ENCODE data around the gene SUPT5H.
A peak's percentile ranks its signal among the peaks of the same experiment; 100 is the strongest.

Gene SUPT5H

DNA sequence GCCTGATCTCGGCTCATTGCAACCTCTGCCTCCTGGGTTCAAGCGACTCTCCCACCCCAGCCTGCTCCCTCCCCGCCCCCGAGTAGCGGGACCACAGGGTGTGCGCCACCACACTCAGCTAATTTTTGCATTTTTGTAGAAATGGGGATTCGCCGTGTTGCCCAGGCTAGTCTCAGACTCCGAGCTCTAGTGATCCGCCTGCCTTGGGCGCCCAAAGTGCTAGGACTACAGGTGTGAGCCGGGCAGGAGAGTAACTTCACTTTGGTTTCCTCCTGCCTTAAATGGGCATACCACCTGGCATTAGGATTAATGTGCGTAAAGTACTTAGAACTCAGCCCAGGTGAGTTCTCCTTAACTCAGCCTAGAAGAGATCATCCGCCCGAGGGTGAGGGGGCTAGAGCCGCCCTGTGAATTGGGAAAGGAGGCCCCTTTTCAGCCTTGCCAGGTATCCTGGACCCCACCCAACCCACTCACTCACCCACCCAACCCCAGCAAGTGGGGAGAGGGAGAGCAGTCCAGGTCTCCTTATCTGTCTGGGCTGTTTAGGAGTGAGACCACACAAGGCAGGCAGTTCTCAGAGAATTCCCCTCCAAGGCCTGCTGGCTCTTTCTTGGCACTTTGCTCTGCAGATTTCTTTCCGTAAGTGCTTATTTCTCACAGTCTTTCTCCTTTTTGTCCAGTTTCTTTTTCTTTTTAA lies 40.0 kb upstream of the SUPT5H start:
- peak overlapping the region; percentile 100 for H3K27ac ChIP-seq (ENCODE audit: low read depth, low read length)
- H3K9ac ChIP-seq (ENCODE audit: low read length) = no peak overlapping the region
- peaks cover 12% of the 10 kb centered on the region for H3K4me1 ChIP-seq (ENCODE audit: control insufficient read depth, insufficient read depth, low read length)
- H3K27me3 ChIP-seq (ENCODE audit: control insufficient read depth, insufficient read depth, low read length) = no peaks in the 10 kb centered on the region
- peaks cover 22% of the 10 kb centered on the region for H3K36me3 ChIP-seq (ENCODE audit: control insufficient read depth, insufficient read depth, low read length)
- H3K4me3 ChIP-seq (ENCODE audit: low read length) = no peak overlapping the region

- peaks cover 22% of the 10 kb centered on the region for H3K36me3 ChIP-seq (ENCODE audit: control insufficient read depth, insufficient read depth, low read length)
- H3K27ac ChIP-seq (ENCODE audit: low read depth, low read length) = peak overlapping the region; percentile 100
- H3K9ac ChIP-seq (ENCODE audit: low read length) = peak overlapping the region; percentile 66
- H3K4me3 ChIP-seq (ENCODE audit: low read length) = peak overlapping the region; percentile 73
- H3K4me1 ChIP-seq (ENCODE audit: control insufficient read depth, insufficient read depth, low read length) = peaks cover 19% of the 10 kb centered on the region
- H3K27me3 ChIP-seq (ENCODE audit: control insufficient read depth, insufficient read depth, low read length) = no peaks in the 10 kb centered on the region
Observed at GRCh38 chr19:39405958-39406655, 39.3 kb upstream of the SUPT5H start.

DNA sequence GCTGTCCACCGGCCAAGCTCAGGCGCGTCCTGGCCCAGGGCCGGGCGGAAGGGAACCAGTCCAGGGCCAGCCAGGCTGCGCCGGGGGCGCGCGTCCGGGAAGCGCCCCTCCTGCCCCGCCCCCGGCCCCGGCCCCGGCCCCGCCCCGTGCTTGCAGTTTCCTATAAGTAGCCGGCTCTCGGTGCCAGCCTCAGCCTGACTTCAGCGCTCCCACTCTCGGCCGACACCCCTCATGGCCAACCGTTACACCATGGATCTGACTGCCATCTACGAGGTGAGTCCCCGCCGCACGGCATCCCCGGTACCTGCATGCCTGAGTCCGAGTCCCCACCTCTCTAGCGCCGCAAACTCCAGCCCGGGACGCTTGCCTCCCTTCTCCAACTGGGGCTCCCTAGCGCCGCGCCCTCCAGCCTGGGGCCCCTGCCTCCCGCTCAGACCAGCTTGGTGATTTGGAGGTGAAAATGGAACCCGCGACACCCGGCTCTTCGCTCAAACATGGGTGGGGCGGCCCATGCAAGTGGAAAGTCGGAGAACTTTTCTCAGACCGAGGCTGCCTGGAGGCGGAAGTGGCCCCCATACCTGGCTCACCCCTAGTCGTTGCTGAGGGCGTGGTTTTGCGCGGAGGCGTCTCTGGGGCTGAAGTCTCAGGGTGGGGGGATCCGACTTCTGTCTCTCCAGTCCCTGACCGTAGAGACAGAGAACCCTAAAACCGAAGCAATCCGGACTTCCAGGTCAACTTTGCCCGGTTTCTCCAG lies 38.5 kb upstream of the SUPT5H start, which contains the start of gene ZFP36:
ZFP36 (plus strand) TSS at position 192 of the 754 bp plus-strand sequence; CDS start at position 250, 58 bp downstream.
- Histone ChIP-seq H3K9ac (ENCODE audit: low read length) (peak within 1 kb of the TSS; percentile 98), H3K27ac (ENCODE audit: low read depth, low read length) (peak within 1 kb of the TSS; percentile 100), H3K27me3 (ENCODE audit: control insufficient read depth, insufficient read depth, low read length) (no peaks in the 10 kb centered on the region), H3K4me1 (ENCODE audit: control insufficient read depth, insufficient read depth, low read length) (peaks cover 26% of the 10 kb centered on the region), H3K4me3 (ENCODE audit: low read length) (peak within 1 kb of the TSS; percentile 98), H3K36me3 (ENCODE audit: control insufficient read depth, insufficient read depth, low read length) (peaks cover 22% of the 10 kb centered on the region)

DNA sequence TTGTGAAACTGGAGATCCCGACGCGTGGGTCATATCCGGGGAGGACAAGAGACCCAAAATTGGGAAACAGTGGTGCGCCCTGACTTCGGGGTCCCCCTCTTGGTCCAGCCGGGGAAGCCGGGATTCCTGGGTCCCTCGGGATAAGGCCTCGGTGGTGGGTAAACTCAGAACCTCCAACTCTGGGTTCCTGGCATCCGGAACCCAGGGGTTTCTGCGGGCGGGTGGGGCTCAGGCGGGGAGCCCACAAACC lies 38.0 kb upstream of the SUPT5H start:
- peaks cover 22% of the 10 kb centered on the region for H3K4me1 ChIP-seq (ENCODE audit: control insufficient read depth, insufficient read depth, low read length)

GRCh38 chr19:39407660-39408391 lies 37.6 kb upstream of the SUPT5H start:
- Histone ChIP-seq H3K27ac (ENCODE audit: low read depth, low read length) (peak overlapping the region; percentile 100), H3K4me3 (ENCODE audit: low read length) (peak overlapping the region; percentile 98), H3K9ac (ENCODE audit: low read length) (peak overlapping the region; percentile 98), H3K36me3 (ENCODE audit: control insufficient read depth, insufficient read depth, low read length) (peaks cover 22% of the 10 kb centered on the region), H3K4me1 (ENCODE audit: control insufficient read depth, insufficient read depth, low read length) (peaks cover 21% of the 10 kb centered on the region), H3K27me3 (ENCODE audit: control insufficient read depth, insufficient read depth, low read length) (no peaks in the 10 kb centered on the region)

More for the DNA sequence above, 38.0 kb upstream of the SUPT5H start:
- Histone ChIP-seq H3K36me3 (ENCODE audit: control insufficient read depth, insufficient read depth, low read length) (peaks cover 22% of the 10 kb centered on the region), H3K27me3 (ENCODE audit: control insufficient read depth, insufficient read depth, low read length) (no peaks in the 10 kb centered on the region), H3K4me3 (ENCODE audit: low read length) (peak overlapping the region; percentile 98), H3K27ac (ENCODE audit: low read depth, low read length) (peak overlapping the region; percentile 100), H3K9ac (ENCODE audit: low read length) (peak overlapping the region; percentile 98)

GRCh38 chr19:39408392-39409207 lies 36.8 kb upstream of the SUPT5H start:
- H3K27me3 ChIP-seq (ENCODE audit: control insufficient read depth, insufficient read depth, low read length) = no peaks in the 10 kb centered on the region
- H3K9ac ChIP-seq (ENCODE audit: low read length) = peak overlapping the region; percentile 98
- peak overlapping the region; percentile 98 for H3K4me3 ChIP-seq (ENCODE audit: low read length)
- H3K4me1 ChIP-seq (ENCODE audit: control insufficient read depth, insufficient read depth, low read length) = peaks cover 21% of the 10 kb centered on the region
- peaks cover 22% of the 10 kb centered on the region for H3K36me3 ChIP-seq (ENCODE audit: control insufficient read depth, insufficient read depth, low read length)
- peak overlapping the region; percentile 100 for H3K27ac ChIP-seq (ENCODE audit: low read depth, low read length)

DNA sequence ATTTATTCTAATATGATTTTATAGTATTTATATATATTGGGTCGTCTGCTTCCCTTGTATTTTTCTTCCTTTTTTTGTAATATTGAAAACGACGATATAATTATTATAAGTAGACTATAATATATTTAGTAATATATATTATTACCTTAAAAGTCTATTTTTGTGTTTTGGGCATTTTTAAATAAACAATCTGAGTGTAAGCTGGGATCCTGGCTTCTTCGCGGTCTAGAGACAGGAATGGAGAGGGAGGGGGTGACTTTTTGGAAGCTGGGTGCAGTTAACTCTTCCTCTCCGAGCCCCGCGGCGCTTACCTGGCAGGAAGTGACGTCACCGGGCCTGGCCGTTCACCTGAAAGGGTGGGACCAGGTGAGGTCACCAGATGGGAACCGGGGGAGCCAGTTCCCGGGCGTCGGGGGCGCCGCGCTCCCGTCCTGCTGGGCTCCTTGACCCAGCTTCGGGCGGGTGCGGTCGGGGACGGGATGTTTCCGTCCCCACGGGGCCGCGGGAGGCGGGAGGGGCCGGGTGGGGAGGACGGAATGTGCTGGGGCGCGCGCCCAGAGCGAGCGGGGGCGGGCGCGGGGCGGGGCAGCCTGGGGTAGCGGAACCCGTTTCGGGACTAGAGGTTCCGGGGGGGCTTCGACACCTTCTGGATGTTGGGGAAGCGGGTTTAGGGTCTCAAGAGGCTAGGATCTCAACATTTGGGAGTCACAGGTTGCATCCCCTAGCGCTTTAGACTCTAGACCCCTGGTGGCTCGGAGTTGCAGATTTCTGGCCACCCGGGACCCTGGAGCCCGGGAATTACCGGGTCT lies 36.0 kb upstream of the SUPT5H start:
- Histone ChIP-seq H3K27me3 (ENCODE audit: control insufficient read depth, insufficient read depth, low read length) (no peaks in the 10 kb centered on the region), H3K4me3 (ENCODE audit: low read length) (peak overlapping the region; percentile 98)

DNA sequence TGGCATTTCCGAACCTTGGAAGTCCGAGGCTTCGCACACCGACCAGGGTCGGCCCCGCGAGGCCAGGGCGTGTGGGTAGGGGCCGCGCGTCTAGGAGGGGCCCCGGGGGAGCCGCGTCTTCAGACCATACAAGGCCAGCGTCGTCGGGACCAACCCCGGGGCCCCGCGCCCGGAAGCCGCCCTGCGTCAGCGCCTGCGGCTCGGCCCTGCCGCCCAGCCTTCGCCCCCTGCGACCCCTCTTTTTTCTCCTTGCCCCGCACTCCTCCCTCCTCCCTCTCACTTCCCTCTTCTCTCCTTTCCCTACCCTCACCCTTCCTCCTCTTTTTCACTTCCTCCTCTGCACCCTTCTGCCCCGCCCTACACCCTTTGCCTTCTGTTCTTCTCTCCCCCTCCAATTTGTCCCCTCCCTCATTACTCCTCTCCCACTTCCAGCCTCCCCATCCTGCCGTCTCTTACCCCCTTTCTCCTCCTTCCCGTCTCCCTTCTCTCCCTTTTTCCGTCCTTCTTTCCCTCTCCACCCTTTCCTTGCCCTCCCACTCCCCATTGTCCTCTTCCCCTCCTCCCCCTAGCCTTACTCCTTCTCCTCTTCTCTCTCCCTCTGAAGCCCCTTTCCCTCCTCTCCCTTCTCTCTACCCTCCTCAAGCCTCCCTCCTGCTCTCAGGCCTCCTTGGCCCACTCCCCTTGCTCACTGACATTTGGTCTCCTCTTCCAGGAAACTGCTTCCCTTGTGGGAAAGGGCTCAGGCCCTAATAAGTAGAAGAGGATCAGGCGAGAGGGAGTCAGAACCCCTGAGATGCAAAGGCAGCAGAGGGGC lies 35.2 kb upstream of the SUPT5H start:
- no peaks in the 10 kb centered on the region for H3K27me3 ChIP-seq (ENCODE audit: control insufficient read depth, insufficient read depth, low read length)
- peak overlapping the region; percentile 99 for H3K9ac ChIP-seq (ENCODE audit: low read length)
- H3K4me1 ChIP-seq (ENCODE audit: control insufficient read depth, insufficient read depth, low read length) = peaks cover 33% of the 10 kb centered on the region
- peaks cover 22% of the 10 kb centered on the region for H3K36me3 ChIP-seq (ENCODE audit: control insufficient read depth, insufficient read depth, low read length)
- H3K27ac ChIP-seq (ENCODE audit: low read depth, low read length) = peak overlapping the region; percentile 100
- H3K4me3 ChIP-seq (ENCODE audit: low read length) = peak overlapping the region; percentile 83

More for the DNA sequence above, 36.0 kb upstream of the SUPT5H start:
- Histone ChIP-seq H3K9ac (ENCODE audit: low read length) (peak overlapping the region; percentile 99), H3K36me3 (ENCODE audit: control insufficient read depth, insufficient read depth, low read length) (peaks cover 22% of the 10 kb centered on the region), H3K27ac (ENCODE audit: low read depth, low read length) (peak overlapping the region; percentile 100), H3K4me1 (ENCODE audit: control insufficient read depth, insufficient read depth, low read length) (peaks cover 24% of the 10 kb centered on the region)

- Histone ChIP-seq H3K4me3 (ENCODE audit: low read length) (peak overlapping the region; percentile 83), H3K27ac (ENCODE audit: low read depth, low read length) (peak overlapping the region; percentile 100), H3K36me3 (ENCODE audit: control insufficient read depth, insufficient read depth, low read length) (peaks cover 22% of the 10 kb centered on the region), H3K4me1 (ENCODE audit: control insufficient read depth, insufficient read depth, low read length) (peaks cover 36% of the 10 kb centered on the region), H3K27me3 (ENCODE audit: control insufficient read depth, insufficient read depth, low read length) (no peaks in the 10 kb centered on the region), H3K9ac (ENCODE audit: low read length) (peak overlapping the region; percentile 99)
Observed at GRCh38 chr19:39410831-39411080, 34.6 kb upstream of the SUPT5H start.

DNA sequence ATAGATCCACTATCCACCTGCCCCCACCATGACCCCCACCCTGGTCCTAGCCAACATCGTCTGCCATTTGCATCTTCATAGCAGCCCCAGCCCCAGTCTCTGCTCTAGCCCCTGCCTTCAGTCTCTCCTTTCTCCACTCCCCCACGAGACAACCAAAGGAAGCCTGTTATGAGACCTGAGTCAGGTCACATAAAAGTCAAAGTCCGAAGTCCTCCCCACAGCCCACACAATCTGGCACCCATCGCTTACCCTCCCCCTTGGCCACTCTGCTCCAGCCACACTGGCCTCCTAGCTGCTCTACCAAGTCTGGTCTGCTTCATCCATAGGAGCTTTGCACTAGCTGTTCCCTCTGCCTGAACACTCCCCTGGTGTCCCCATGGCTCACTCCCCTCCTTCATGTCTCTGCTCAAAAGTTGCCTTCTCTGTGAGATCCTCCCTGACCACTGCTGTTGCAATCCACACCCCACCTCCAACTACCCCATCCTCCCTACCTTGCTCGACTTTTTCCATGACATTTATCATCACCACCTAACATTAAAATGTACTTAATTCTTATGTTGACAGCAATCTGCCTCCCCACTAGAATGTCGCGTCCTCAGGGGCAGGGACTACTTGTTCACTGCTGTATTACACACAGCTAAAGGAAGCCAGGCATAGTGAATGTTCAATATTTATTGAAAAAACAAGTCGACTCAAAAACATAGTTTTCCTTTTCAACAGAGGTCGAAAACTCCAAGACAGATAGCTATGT lies 34.1 kb upstream of the SUPT5H start:
- H3K4me3 ChIP-seq (ENCODE audit: low read length) = peak overlapping the region; percentile 83
- peaks cover 37% of the 10 kb centered on the region for H3K4me1 ChIP-seq (ENCODE audit: control insufficient read depth, insufficient read depth, low read length)
- peaks cover 22% of the 10 kb centered on the region for H3K36me3 ChIP-seq (ENCODE audit: control insufficient read depth, insufficient read depth, low read length)
- peak overlapping the region; percentile 99 for H3K9ac ChIP-seq (ENCODE audit: low read length)
- H3K27ac ChIP-seq (ENCODE audit: low read depth, low read length) = peak overlapping the region; percentile 100
- H3K27me3 ChIP-seq (ENCODE audit: control insufficient read depth, insufficient read depth, low read length) = no peaks in the 10 kb centered on the region

Data from rectal smooth muscle tissue (tissue), 1 donor.